ENCODE measurements around the gene LRRC43. TPM values are rescaled to one million over a fixed set of nuclear protein-coding genes. Genes with fewer than 3 reads are reported as not detected.

LRRC43 gene
- total and polyA plus RNA-seq, 10 of the 15 experiments (the other 5 are each of a cell fraction or from before 2014, with no cell fraction given) = 0.23 TPM; not detected in 9

DNA sequence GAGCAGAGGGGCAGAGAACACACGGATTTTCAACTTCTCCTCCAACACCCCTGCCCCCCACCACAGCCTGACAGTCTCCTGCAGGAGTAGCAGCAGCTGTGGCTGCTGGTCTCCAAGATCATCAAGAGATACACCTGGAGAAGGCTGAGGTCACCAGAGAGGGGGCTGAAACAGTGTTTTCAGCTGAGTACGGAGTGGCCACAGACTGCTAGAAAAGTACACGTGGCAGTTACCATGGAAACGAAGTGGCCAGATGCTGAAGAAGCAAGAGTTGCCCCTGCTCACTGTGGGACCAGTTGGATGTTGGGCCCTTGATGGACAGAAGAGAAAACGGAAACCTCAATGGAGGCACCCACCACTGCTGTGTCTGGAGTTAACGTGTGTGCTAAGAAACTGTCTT lies 47.9 kb downstream of the LRRC43 start:
- no peaks in the 10 kb centered on the region for H3K27me3 ChIP-seq (replicated peaks in 1 of 2; ENCODE audit: control insufficient read depth in 2 of 2, insufficient read depth in 2 of 2, low read length in 1 of 2)
- DNase-seq (ENCODE audit: low read depth, low spot score) (no peak), FAIRE-seq (no peak), ATAC-seq (no peak)
- intact Hi-C loops (cut with micrococcal nuclease; ENCODE audit: unreplicated experiment) (no loop called here), in situ Hi-C loops (cut with MboI) (no loop called here)
- H4K20me1 ChIP-seq (ENCODE audit: control insufficient read depth, insufficient read depth) = no peaks in the 10 kb centered on the region
- no peak overlapping the region for H3K9ac ChIP-seq (ENCODE audit: control insufficient read depth, insufficient read depth, low read length)
- no peaks in the 10 kb centered on the region for H3K9me3 ChIP-seq (replicated peaks; ENCODE audit: control insufficient read depth, insufficient read depth, low read length)
- ChIA-PET CTCF (no interaction called here), POLR2A (no interaction called here), SMC1A (ENCODE audit: uncharacterized antibody, unreplicated experiment) (interaction anchor here (1.1 kb wide), 1 partner anchor 9 kb away, joined by 3 read pairs; no protein-coding TSS in a partner anchor), RAD21 (ENCODE audit: unreplicated experiment) (no interaction called here)
- WGBS (ENCODE audit: insufficient coverage, insufficient replicate concordance, low lambda C conversion rate, missing lambda C conversion rate) = 57% methylated on average over 6 of the region's 6 CpGs
- H3K4me3 ChIP-seq = no peak overlapping the region
- H3K4me2 ChIP-seq (ENCODE audit: control insufficient read depth, insufficient read depth) = no peak overlapping the region
- H3K79me2 ChIP-seq (ENCODE audit: control insufficient read depth, insufficient read depth, low read length) = no peaks in the 10 kb centered on the region
- no TSS peak for BruUV-seq (replicated peaks)
- peaks cover 4% of the 10 kb centered on the region; the same call in 1 of the 2 replicates for H3K4me1 ChIP-seq (ENCODE audit: control insufficient read depth, insufficient read depth, low read length)
- H3K27ac ChIP-seq (ENCODE audit: control insufficient read depth, insufficient read depth) = no peak overlapping the region
- no peak overlapping the region for H2AFZ ChIP-seq (ENCODE audit: control insufficient read depth, low read depth, low read length)
- peaks cover 4% of the 10 kb centered on the region in 2 experiments; a peak in 3 of 4 replicates for H3K36me3 ChIP-seq (ENCODE audit: control insufficient read depth in 2 of 2, insufficient read depth in 2 of 2, low read length in 1 of 2)
- TF ChIP-seq GABPA (IDR thresholded peaks at IDR 0.05; ENCODE audit: low read depth) (no peak), EGR1 (IDR thresholded peaks at IDR 0.05; ENCODE audit: borderline replicate concordance in 1 of 2, low read depth in 2 of 2, low read length in 2 of 2) (no peak), RELA (IDR thresholded peaks at IDR 0.05; ENCODE audit: borderline replicate concordance, partially characterized antibody) (no peak), SUZ12 (IDR thresholded peaks at IDR 0.05; ENCODE audit: unreplicated experiment) (no peak), WRNIP1 (IDR thresholded peaks at IDR 0.05; ENCODE audit: borderline replicate concordance, low read depth, low read length) (no peak), BHLHE40 (IDR thresholded peaks at IDR 0.05; ENCODE audit: borderline replicate concordance in 1 of 2, low read depth in 2 of 2, low read length in 1 of 2) (no peak), ETV6 (conservative IDR thresholded peaks at IDR 0.05 in 1 of 2, IDR thresholded peaks at IDR 0.05 in 1 of 2; ENCODE audit: borderline replicate concordance in 1 of 2, low read depth in 1 of 2) (no peak), CHD2 (IDR thresholded peaks at IDR 0.05; ENCODE audit: borderline replicate concordance, low read depth, low read length) (no peak), NR2C1 (IDR thresholded peaks at IDR 0.05) (no peak)
- TF ChIP-seq, protein P1, sequence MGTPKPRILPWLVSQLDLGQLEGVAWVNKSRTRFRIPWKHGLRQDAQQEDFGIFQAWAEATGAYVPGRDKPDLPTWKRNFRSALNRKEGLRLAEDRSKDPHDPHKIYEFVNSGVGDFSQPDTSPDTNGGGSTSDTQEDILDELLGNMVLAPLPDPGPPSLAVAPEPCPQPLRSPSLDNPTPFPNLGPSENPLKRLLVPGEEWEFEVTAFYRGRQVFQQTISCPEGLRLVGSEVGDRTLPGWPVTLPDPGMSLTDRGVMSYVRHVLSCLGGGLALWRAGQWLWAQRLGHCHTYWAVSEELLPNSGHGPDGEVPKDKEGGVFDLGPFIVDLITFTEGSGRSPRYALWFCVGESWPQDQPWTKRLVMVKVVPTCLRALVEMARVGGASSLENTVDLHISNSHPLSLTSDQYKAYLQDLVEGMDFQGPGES (IDR thresholded peaks at IDR 0.05) = no peak
- TF ChIP-seq, protein P2, sequence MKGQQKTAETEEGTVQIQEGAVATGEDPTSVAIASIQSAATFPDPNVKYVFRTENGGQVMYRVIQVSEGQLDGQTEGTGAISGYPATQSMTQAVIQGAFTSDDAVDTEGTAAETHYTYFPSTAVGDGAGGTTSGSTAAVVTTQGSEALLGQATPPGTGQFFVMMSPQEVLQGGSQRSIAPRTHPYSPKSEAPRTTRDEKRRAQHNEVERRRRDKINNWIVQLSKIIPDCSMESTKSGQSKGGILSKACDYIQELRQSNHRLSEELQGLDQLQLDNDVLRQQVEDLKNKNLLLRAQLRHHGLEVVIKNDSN (IDR thresholded peaks at IDR 0.05; ENCODE audit: borderline replicate concordance, extremely low read length, insufficient read depth, low read depth, low read length) = no peak
- TF ChIP-seq, protein P3, sequence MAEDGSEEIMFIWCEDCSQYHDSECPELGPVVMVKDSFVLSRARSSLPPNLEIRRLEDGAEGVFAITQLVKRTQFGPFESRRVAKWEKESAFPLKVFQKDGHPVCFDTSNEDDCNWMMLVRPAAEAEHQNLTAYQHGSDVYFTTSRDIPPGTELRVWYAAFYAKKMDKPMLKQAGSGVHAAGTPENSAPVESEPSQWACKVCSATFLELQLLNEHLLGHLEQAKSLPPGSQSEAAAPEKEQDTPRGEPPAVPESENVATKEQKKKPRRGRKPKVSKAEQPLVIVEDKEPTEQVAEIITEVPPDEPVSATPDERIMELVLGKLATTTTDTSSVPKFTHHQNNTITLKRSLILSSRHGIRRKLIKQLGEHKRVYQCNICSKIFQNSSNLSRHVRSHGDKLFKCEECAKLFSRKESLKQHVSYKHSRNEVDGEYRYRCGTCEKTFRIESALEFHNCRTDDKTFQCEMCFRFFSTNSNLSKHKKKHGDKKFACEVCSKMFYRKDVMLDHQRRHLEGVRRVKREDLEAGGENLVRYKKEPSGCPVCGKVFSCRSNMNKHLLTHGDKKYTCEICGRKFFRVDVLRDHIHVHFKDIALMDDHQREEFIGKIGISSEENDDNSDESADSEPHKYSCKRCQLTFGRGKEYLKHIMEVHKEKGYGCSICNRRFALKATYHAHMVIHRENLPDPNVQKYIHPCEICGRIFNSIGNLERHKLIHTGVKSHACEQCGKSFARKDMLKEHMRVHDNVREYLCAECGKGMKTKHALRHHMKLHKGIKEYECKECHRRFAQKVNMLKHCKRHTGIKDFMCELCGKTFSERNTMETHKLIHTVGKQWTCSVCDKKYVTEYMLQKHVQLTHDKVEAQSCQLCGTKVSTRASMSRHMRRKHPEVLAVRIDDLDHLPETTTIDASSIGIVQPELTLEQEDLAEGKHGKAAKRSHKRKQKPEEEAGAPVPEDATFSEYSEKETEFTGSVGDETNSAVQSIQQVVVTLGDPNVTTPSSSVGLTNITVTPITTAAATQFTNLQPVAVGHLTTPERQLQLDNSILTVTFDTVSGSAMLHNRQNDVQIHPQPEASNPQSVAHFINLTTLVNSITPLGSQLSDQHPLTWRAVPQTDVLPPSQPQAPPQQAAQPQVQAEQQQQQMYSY (CRISPR knock-in tag; IDR thresholded peaks at IDR 0.05) = no peak
- TF ChIP-seq, protein P4, sequence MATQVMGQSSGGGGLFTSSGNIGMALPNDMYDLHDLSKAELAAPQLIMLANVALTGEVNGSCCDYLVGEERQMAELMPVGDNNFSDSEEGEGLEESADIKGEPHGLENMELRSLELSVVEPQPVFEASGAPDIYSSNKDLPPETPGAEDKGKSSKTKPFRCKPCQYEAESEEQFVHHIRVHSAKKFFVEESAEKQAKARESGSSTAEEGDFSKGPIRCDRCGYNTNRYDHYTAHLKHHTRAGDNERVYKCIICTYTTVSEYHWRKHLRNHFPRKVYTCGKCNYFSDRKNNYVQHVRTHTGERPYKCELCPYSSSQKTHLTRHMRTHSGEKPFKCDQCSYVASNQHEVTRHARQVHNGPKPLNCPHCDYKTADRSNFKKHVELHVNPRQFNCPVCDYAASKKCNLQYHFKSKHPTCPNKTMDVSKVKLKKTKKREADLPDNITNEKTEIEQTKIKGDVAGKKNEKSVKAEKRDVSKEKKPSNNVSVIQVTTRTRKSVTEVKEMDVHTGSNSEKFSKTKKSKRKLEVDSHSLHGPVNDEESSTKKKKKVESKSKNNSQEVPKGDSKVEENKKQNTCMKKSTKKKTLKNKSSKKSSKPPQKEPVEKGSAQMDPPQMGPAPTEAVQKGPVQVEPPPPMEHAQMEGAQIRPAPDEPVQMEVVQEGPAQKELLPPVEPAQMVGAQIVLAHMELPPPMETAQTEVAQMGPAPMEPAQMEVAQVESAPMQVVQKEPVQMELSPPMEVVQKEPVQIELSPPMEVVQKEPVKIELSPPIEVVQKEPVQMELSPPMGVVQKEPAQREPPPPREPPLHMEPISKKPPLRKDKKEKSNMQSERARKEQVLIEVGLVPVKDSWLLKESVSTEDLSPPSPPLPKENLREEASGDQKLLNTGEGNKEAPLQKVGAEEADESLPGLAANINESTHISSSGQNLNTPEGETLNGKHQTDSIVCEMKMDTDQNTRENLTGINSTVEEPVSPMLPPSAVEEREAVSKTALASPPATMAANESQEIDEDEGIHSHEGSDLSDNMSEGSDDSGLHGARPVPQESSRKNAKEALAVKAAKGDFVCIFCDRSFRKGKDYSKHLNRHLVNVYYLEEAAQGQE (IDR thresholded peaks at IDR 0.05; ENCODE audit: low read depth, low read length) = no peak

Measured in GM12878 (cell line).